ENCODE data around the gene NNT. TPM values are rescaled to one million over a fixed set of nuclear protein-coding genes. Genes with fewer than 3 reads are reported as not detected.

The NNT gene
- total RNA-seq, 6 donors from 2014 or later: 18.5 to 63.6 (median 49.7) TPM

GRCh38 chr5:43603344-43604217, 601 bp downstream of the NNT start:
- 1 to 3% methylated on average over 36 to 46 of the region's 49 CpGs for WGBS, 2 donors
- peaks cover 15 to 28% (median 20%) of the 10 kb centered on the region in 4 donors for H3K4me1 ChIP-seq
- H3K27me3 ChIP-seq: no peaks in the 10 kb centered on the region
- ATAC-seq (ENCODE audit: low FRiP score in 2 of 2) (peak; percentile 79 to 87), DNase-seq (peak; percentile 75 to 87)
- peak overlapping the region; percentile 76 to 98 (median 80) for H3K4me3 ChIP-seq
- TF ChIP-seq CTCF (IDR thresholded peaks at IDR 0.05) (no peak), POLR2AphosphoS5 (IDR thresholded peaks at IDR 0.05) (peak; percentile 27 to 92), EP300 (IDR thresholded peaks at IDR 0.05) (peak in 1 of 4 donors; percentile 19), POLR2A (IDR thresholded peaks at IDR 0.05) (peak in 3 of 4 donors; percentile 34 to 65 (median 59))
- peak overlapping the region; percentile 85 to 92 (median 90) for H3K27ac ChIP-seq
- H3K9me3 ChIP-seq: no peaks in the 10 kb centered on the region
- no peaks in the 10 kb centered on the region for H3K36me3 ChIP-seq

GRCh38 chr5:43604699-43605098, 1.7 kb downstream of the NNT start:
- Histone ChIP-seq H3K4me1 (peaks cover 15 to 28% (median 20%) of the 10 kb centered on the region in 4 donors), H3K27ac (no peak overlapping the region), H3K36me3 (peaks cover 0 to 4% (median under 1%) of the 10 kb centered on the region in 4 donors), H3K4me3 (peak overlapping the region in 1 of 4 donors; percentile 98), H3K27me3 (no peaks in the 10 kb centered on the region), H3K9me3 (no peaks in the 10 kb centered on the region)
- ATAC-seq (ENCODE audit: low FRiP score in 2 of 2) (no peak), DNase-seq (no peak)
- TF ChIP-seq POLR2AphosphoS5 (IDR thresholded peaks at IDR 0.05): no peak
- TF ChIP-seq CTCF (IDR thresholded peaks at IDR 0.05): no peak
- no peak for TF ChIP-seq EP300 (IDR thresholded peaks at IDR 0.05)
- TF ChIP-seq POLR2A (IDR thresholded peaks at IDR 0.05): no peak
- 95 to 97% methylated on average over 4 of the region's 4 CpGs for WGBS, 2 donors

- no peaks in the 10 kb centered on the region for H3K27me3 ChIP-seq
- peaks cover 0 to 15% (median 8%) of the 10 kb centered on the region in 4 donors for H3K36me3 ChIP-seq
- H3K27ac ChIP-seq: no peak overlapping the region
- peaks cover 15 to 26% (median 20%) of the 10 kb centered on the region in 4 donors for H3K4me1 ChIP-seq
- TF ChIP-seq POLR2AphosphoS5 (IDR thresholded peaks at IDR 0.05) (no peak), CTCF (IDR thresholded peaks at IDR 0.05) (no peak), POLR2A (IDR thresholded peaks at IDR 0.05) (no peak), EP300 (IDR thresholded peaks at IDR 0.05) (no peak)
- WGBS, 2 donors: 76 to 82% methylated on average over 3 of the region's 3 CpGs
- H3K4me3 ChIP-seq: no peak overlapping the region
- DNase-seq (no peak), ATAC-seq (ENCODE audit: low FRiP score in 2 of 2) (no peak)
- no peaks in the 10 kb centered on the region for H3K9me3 ChIP-seq
Observed at GRCh38 chr5:43606351-43606750, 3.4 kb downstream of the NNT start.

- H3K9me3 ChIP-seq: no peaks in the 10 kb centered on the region
- no peak for ATAC-seq (ENCODE audit: low FRiP score in 2 of 2)
- H3K4me3 ChIP-seq: no peak overlapping the region
- H3K27me3 ChIP-seq: no peaks in the 10 kb centered on the region
- no peak for DNase-seq
- peaks cover 1 to 34% (median 12%) of the 10 kb centered on the region in 4 donors for H3K36me3 ChIP-seq
- WGBS, 2 donors: 87 to 90% methylated on average over 1 of the region's 1 CpG
- H3K27ac ChIP-seq: no peak overlapping the region
- TF ChIP-seq CTCF (IDR thresholded peaks at IDR 0.05) (no peak), POLR2AphosphoS5 (IDR thresholded peaks at IDR 0.05) (no peak), POLR2A (IDR thresholded peaks at IDR 0.05) (no peak), EP300 (IDR thresholded peaks at IDR 0.05) (no peak)
- peaks cover 7 to 18% (median 12%) of the 10 kb centered on the region in 4 donors for H3K4me1 ChIP-seq
Observed at GRCh38 chr5:43608406-43608805, 5.4 kb downstream of the NNT start.
